ENCODE results near the gene CDCA5.

DNA sequence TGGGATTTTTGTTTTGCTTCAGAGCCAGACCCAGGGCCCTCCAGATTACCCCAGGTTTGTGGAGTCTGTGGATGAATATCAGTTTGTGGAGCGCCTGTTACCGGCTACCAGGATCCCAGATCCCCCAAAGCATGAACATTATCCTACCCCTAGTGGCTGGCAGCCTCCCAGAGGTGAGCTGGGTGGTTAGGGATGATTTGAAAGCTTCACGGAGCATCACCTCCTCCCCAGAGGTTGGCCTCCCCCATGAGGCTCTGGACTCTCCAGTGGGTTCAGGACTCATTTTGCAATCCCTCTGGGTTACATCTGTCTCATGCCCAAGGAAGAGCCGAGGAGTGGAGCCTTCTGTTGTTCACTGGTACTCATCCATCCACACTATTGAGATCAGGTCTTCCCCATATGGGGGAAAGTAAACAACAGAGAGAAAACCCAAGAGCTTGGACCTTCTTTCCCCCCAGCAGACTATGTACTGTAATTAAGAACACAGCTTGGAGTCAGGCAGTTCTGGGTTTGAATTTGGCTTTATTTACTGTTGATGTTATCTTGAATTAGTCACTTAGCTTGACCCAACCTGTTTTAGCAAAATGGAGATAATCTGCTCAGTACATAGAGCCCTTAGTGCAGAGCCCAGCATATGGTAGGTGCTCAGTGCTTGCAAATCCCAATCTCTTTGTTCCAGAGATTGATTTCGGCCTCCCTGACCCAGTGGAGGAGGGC lies 40.8 kb upstream of the CDCA5 start:
- no peak for TF ChIP-seq POLR2AphosphoS5 (IDR thresholded peaks at IDR 0.05; ENCODE audit: low read depth, low read length)
- no peak for TF ChIP-seq POLR2A (IDR thresholded peaks at IDR 0.05; ENCODE audit: borderline replicate concordance, extremely low read depth, insufficient read depth, insufficient read length)
- TF ChIP-seq, protein P1, sequence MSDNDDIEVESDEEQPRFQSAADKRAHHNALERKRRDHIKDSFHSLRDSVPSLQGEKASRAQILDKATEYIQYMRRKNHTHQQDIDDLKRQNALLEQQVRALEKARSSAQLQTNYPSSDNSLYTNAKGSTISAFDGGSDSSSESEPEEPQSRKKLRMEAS (IDR thresholded peaks at IDR 0.05) = no peak
- TF ChIP-seq JUND (IDR thresholded peaks at IDR 0.05) = no peak
- TF ChIP-seq TCF7L2 (IDR thresholded peaks at IDR 0.05; ENCODE audit: borderline replicate concordance, extremely low read depth, insufficient read depth, insufficient read length) = no peak
- TF ChIP-seq, protein P2, sequence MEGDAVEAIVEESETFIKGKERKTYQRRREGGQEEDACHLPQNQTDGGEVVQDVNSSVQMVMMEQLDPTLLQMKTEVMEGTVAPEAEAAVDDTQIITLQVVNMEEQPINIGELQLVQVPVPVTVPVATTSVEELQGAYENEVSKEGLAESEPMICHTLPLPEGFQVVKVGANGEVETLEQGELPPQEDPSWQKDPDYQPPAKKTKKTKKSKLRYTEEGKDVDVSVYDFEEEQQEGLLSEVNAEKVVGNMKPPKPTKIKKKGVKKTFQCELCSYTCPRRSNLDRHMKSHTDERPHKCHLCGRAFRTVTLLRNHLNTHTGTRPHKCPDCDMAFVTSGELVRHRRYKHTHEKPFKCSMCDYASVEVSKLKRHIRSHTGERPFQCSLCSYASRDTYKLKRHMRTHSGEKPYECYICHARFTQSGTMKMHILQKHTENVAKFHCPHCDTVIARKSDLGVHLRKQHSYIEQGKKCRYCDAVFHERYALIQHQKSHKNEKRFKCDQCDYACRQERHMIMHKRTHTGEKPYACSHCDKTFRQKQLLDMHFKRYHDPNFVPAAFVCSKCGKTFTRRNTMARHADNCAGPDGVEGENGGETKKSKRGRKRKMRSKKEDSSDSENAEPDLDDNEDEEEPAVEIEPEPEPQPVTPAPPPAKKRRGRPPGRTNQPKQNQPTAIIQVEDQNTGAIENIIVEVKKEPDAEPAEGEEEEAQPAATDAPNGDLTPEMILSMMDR (IDR thresholded peaks at IDR 0.05 in 2 of 3, conservative IDR thresholded peaks at IDR 0.05 in 1 of 3; ENCODE audit: borderline replicate concordance in 1 of 3, insufficient read depth in 1 of 3, low read depth in 2 of 3, low read length in 2 of 3) = no peak
- TF ChIP-seq, protein P3, sequence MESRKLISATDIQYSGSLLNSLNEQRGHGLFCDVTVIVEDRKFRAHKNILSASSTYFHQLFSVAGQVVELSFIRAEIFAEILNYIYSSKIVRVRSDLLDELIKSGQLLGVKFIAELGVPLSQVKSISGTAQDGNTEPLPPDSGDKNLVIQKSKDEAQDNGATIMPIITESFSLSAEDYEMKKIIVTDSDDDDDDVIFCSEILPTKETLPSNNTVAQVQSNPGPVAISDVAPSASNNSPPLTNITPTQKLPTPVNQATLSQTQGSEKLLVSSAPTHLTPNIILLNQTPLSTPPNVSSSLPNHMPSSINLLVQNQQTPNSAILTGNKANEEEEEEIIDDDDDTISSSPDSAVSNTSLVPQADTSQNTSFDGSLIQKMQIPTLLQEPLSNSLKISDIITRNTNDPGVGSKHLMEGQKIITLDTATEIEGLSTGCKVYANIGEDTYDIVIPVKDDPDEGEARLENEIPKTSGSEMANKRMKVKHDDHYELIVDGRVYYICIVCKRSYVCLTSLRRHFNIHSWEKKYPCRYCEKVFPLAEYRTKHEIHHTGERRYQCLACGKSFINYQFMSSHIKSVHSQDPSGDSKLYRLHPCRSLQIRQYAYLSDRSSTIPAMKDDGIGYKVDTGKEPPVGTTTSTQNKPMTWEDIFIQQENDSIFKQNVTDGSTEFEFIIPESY (IDR thresholded peaks at IDR 0.05; ENCODE audit: extremely low read depth, insufficient replicate concordance, low read length) = no peak
- no peak for TF ChIP-seq EZH2 (IDR thresholded peaks at IDR 0.05)
- TF ChIP-seq, protein P4, sequence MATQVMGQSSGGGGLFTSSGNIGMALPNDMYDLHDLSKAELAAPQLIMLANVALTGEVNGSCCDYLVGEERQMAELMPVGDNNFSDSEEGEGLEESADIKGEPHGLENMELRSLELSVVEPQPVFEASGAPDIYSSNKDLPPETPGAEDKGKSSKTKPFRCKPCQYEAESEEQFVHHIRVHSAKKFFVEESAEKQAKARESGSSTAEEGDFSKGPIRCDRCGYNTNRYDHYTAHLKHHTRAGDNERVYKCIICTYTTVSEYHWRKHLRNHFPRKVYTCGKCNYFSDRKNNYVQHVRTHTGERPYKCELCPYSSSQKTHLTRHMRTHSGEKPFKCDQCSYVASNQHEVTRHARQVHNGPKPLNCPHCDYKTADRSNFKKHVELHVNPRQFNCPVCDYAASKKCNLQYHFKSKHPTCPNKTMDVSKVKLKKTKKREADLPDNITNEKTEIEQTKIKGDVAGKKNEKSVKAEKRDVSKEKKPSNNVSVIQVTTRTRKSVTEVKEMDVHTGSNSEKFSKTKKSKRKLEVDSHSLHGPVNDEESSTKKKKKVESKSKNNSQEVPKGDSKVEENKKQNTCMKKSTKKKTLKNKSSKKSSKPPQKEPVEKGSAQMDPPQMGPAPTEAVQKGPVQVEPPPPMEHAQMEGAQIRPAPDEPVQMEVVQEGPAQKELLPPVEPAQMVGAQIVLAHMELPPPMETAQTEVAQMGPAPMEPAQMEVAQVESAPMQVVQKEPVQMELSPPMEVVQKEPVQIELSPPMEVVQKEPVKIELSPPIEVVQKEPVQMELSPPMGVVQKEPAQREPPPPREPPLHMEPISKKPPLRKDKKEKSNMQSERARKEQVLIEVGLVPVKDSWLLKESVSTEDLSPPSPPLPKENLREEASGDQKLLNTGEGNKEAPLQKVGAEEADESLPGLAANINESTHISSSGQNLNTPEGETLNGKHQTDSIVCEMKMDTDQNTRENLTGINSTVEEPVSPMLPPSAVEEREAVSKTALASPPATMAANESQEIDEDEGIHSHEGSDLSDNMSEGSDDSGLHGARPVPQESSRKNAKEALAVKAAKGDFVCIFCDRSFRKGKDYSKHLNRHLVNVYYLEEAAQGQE (IDR thresholded peaks at IDR 0.05; ENCODE audit: low read depth) = no peak
- no peak for TF ChIP-seq EZH2phosphoT487 (IDR thresholded peaks at IDR 0.05; ENCODE audit: borderline replicate concordance)
- no peak for TF ChIP-seq ZNF274 (IDR thresholded peaks at IDR 0.05; ENCODE audit: low read depth, low read length)
- no peak for TF ChIP-seq RAD21 (IDR thresholded peaks at IDR 0.05; ENCODE audit: low read depth)
- TF ChIP-seq SRF (IDR thresholded peaks at IDR 0.05; ENCODE audit: low read depth) = no peak
- TF ChIP-seq YY1 (IDR thresholded peaks at IDR 0.05; ENCODE audit: extremely low read depth, insufficient replicate concordance, low read depth, low read length) = no peak
